Measurements from ENCODE around the gene FEN1. TPM values are rescaled to one million over a fixed set of nuclear protein-coding genes. Genes with fewer than 3 reads are reported as not detected.

Gene FEN1
- total and polyA plus RNA-seq, 2 of the 13 experiments (the other 11 are each of a cell fraction or from before 2014, with no cell fraction given): 12.4 to 102 TPM

DNA sequence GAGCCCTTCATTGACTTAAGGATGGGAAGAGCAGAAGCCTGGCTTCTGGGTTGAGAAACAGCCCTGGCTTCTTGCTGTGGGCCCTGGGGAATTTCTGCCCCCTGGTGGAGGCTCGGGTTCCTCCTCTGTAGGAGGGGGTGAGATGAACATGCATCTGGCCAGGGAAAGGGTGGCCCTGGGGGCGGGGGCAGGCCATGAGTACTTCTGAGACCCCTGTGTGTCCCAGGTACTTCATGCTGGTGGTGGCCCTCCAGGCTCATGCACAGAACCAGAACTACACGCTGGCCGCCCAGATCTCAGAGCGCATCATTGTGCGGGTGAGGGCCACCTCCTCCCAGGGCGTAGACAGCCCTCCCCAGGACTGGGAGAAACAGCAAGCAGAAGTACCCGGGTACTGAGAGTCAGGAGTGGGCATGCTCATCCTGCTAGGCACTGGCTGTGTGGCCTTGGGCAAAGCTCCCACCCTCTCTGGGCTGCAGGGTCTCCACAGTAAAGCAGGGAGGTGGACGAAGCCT is 16.1 kb upstream of the FEN1 start (continued):
- TF ChIP-seq ATF2 (CRISPR knock-in tag; IDR thresholded peaks at IDR 0.05) (no peak), ZNF589 (CRISPR knock-in tag; conservative IDR thresholded peaks at IDR 0.05) (no peak), HIC2 (CRISPR knock-in tag; IDR thresholded peaks at IDR 0.05; ENCODE audit: low read depth) (no peak), ZNF136 (CRISPR knock-in tag; IDR thresholded peaks at IDR 0.05; ENCODE audit: low read depth) (no peak), NFRKB (IDR thresholded peaks at IDR 0.05) (no peak), FOXC1 (CRISPR knock-in tag; IDR thresholded peaks at IDR 0.05; ENCODE audit: borderline replicate concordance) (no peak), AKNA (CRISPR knock-in tag; IDR thresholded peaks at IDR 0.05; ENCODE audit: borderline replicate concordance) (no peak), KDM2A (CRISPR knock-in tag; IDR thresholded peaks at IDR 0.05; ENCODE audit: borderline replicate concordance, low read depth) (0 out of 2 replicates have a peak, but pooled peaks have one; percentile 24), MAZ (IDR thresholded peaks at IDR 0.05; ENCODE audit: borderline replicate concordance, low read depth, low read length) (no peak), MAZ (CRISPR knock-in tag; IDR thresholded peaks at IDR 0.05; ENCODE audit: low read depth) (peak; percentile 47; the same call in 1 of the 2 replicates), ZNF350 (CRISPR knock-in tag; IDR thresholded peaks at IDR 0.05; ENCODE audit: borderline replicate concordance, low read depth) (no peak), SCMH1 (CRISPR knock-in tag; IDR thresholded peaks at IDR 0.05; ENCODE audit: borderline replicate concordance) (no peak), STAG1 (CRISPR knock-in tag; IDR thresholded peaks at IDR 0.05) (peak; percentile 78), CBX5 (CRISPR knock-in tag; IDR thresholded peaks at IDR 0.05; ENCODE audit: borderline replicate concordance) (no peak), PLRG1 (conservative IDR thresholded peaks at IDR 0.05) (no peak), CENPX (CRISPR knock-in tag; IDR thresholded peaks at IDR 0.05) (no peak), CENPBD1 (CRISPR knock-in tag; IDR thresholded peaks at IDR 0.05; ENCODE audit: borderline replicate concordance, low read depth) (no peak), IRF2 (CRISPR knock-in tag; IDR thresholded peaks at IDR 0.05) (no peak), TEAD3 (CRISPR knock-in tag; optimal IDR thresholded peaks at IDR 0.05; ENCODE audit: borderline replicate concordance) (no peak), HIVEP1 (CRISPR knock-in tag; IDR thresholded peaks at IDR 0.05) (peak; percentile 20; the same call in 1 of the 2 replicates)
- TF ChIP-seq, protein P1, sequence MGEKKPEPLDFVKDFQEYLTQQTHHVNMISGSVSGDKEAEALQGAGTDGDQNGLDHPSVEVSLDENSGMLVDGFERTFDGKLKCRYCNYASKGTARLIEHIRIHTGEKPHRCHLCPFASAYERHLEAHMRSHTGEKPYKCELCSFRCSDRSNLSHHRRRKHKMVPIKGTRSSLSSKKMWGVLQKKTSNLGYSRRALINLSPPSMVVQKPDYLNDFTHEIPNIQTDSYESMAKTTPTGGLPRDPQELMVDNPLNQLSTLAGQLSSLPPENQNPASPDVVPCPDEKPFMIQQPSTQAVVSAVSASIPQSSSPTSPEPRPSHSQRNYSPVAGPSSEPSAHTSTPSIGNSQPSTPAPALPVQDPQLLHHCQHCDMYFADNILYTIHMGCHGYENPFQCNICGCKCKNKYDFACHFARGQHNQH (CRISPR knock-in tag; IDR thresholded peaks at IDR 0.05): no peak
